Central memory CD8-positive, alpha-beta T cell (primary cell): ENCODE measurements around the gene TAP2.

Experiments
- ATAC-seq: fragments of 150-1000 bp; cut with Tn5 transposase; replicated peaks from 2 replicates; pipeline ENCODE4 v1.10.0; 2022; ENCODE audit warnings: mild to moderate bottlenecking, moderate FRiP score, moderate number of reproducible peaks; ENCODE audit not compliant: poor library complexity, severe bottlenecking; ENCODE audit errors: extremely low read depth
- DNase-seq, 2 donors: peaks; one replicate each; pipeline ENCODE4 v3.0.0; 2021; ENCODE audit warnings: low spot score in 2 of 2
- H3K27ac Mint-ChIP-seq: one replicate; pipeline ENCODE4 v1.8.0; 2022; ENCODE audit warnings: low read depth, mild to moderate bottlenecking, moderate library complexity, mixed read lengths
- H3K27me3 Mint-ChIP-seq: one replicate; pipeline ENCODE4 v1.8.0; 2022; ENCODE audit warnings: mixed read lengths
- H3K36me3 Mint-ChIP-seq: one replicate; pipeline ENCODE4 v1.8.0; 2022; ENCODE audit warnings: mild to moderate bottlenecking, moderate library complexity, mixed read lengths; ENCODE audit not compliant: insufficient read depth
- H3K4me1 Mint-ChIP-seq: one replicate; pipeline ENCODE4 v1.8.0; 2022; ENCODE audit warnings: mixed read lengths
- H3K4me3 Mint-ChIP-seq: one replicate; pipeline ENCODE4 v1.8.0; 2022; ENCODE audit warnings: mild to moderate bottlenecking, moderate library complexity, mixed read lengths
- H3K9me3 Mint-ChIP-seq: one replicate; pipeline ENCODE4 v1.8.0; 2022; ENCODE audit warnings: mixed read lengths

The TAP2 gene

GRCh38 chr6:32867022-32867477, 28.5 kb upstream of the TAP2 start:
- H3K4me1 Mint-ChIP-seq = peaks cover 12% of the 10 kb centered on the region
- peaks cover 4% of the 10 kb centered on the region for H3K36me3 Mint-ChIP-seq
- no peaks in the 10 kb centered on the region for H3K9me3 Mint-ChIP-seq
- no peak overlapping the region for H3K4me3 Mint-ChIP-seq
- H3K27ac Mint-ChIP-seq = no peak overlapping the region
- no peaks in the 10 kb centered on the region for H3K27me3 Mint-ChIP-seq
- no peak for DNase-seq
- peak; percentile 35 for ATAC-seq

GRCh38 chr6:32865724-32866443, 27.3 kb upstream of the TAP2 start:
- H3K4me1 Mint-ChIP-seq = peaks cover 17% of the 10 kb centered on the region
- H3K27me3 Mint-ChIP-seq = no peaks in the 10 kb centered on the region
- ATAC-seq (no peak), DNase-seq (no peak)
- H3K4me3 Mint-ChIP-seq = no peak overlapping the region
- peaks cover 14% of the 10 kb centered on the region for H3K36me3 Mint-ChIP-seq
- H3K27ac Mint-ChIP-seq = no peak overlapping the region
- no peaks in the 10 kb centered on the region for H3K9me3 Mint-ChIP-seq

- H3K27me3 Mint-ChIP-seq = no peaks in the 10 kb centered on the region
- H3K9me3 Mint-ChIP-seq = no peaks in the 10 kb centered on the region
- no peak for DNase-seq
- H3K4me3 Mint-ChIP-seq = no peak overlapping the region
- H3K27ac Mint-ChIP-seq = no peak overlapping the region
- H3K4me1 Mint-ChIP-seq = peaks cover 38% of the 10 kb centered on the region
- H3K36me3 Mint-ChIP-seq = peaks cover 40% of the 10 kb centered on the region
- no peak for ATAC-seq
These were observed 24.2 kb upstream of the TAP2 start for GRCh38 chr6:32862725-32863124.

- H3K4me3 Mint-ChIP-seq = no peak overlapping the region
- no peaks in the 10 kb centered on the region for H3K9me3 Mint-ChIP-seq
- peak overlapping the region; percentile 10 for H3K27ac Mint-ChIP-seq
- no peaks in the 10 kb centered on the region for H3K27me3 Mint-ChIP-seq
- H3K4me1 Mint-ChIP-seq = peaks cover 49% of the 10 kb centered on the region
- no peak for ATAC-seq
- H3K36me3 Mint-ChIP-seq = peaks cover 57% of the 10 kb centered on the region
- DNase-seq = no peak
These were observed 22.1 kb upstream of the TAP2 start for GRCh38 chr6:32860674-32861073.

GRCh38 chr6:32858194-32858593, 19.7 kb upstream of the TAP2 start:
- Mint-ChIP-seq H3K36me3 (peaks cover 73% of the 10 kb centered on the region), H3K9me3 (no peaks in the 10 kb centered on the region), H3K27me3 (no peaks in the 10 kb centered on the region), H3K4me1 (peaks cover 62% of the 10 kb centered on the region), H3K4me3 (peak overlapping the region; percentile 23), H3K27ac (peak overlapping the region; percentile 67)
- no peak for ATAC-seq
- DNase-seq = no peak

GRCh38 chr6:32857156-32857891, 18.8 kb upstream of the TAP2 start:
- H3K36me3 Mint-ChIP-seq = peaks cover 80% of the 10 kb centered on the region
- no peaks in the 10 kb centered on the region for H3K9me3 Mint-ChIP-seq
- H3K27ac Mint-ChIP-seq = peak overlapping the region; percentile 67
- DNase-seq = no peak
- ATAC-seq = no peak
- peaks cover 62% of the 10 kb centered on the region for H3K4me1 Mint-ChIP-seq
- no peaks in the 10 kb centered on the region for H3K27me3 Mint-ChIP-seq
- peak overlapping the region; percentile 23 for H3K4me3 Mint-ChIP-seq

- no peak for ATAC-seq
- no peaks in the 10 kb centered on the region for H3K27me3 Mint-ChIP-seq
- H3K36me3 Mint-ChIP-seq = peaks cover 83% of the 10 kb centered on the region
- H3K27ac Mint-ChIP-seq = peak overlapping the region; percentile 99
- peaks cover 73% of the 10 kb centered on the region for H3K4me1 Mint-ChIP-seq
- peak overlapping the region; percentile 97 for H3K4me3 Mint-ChIP-seq
- H3K9me3 Mint-ChIP-seq = no peaks in the 10 kb centered on the region
- no peak for DNase-seq
These were observed 17.1 kb upstream of the TAP2 start for GRCh38 chr6:32855467-32856174.

- Mint-ChIP-seq H3K27ac (peak overlapping the region; percentile 99), H3K27me3 (no peaks in the 10 kb centered on the region), H3K9me3 (no peaks in the 10 kb centered on the region), H3K4me3 (peak overlapping the region; percentile 97), H3K4me1 (peaks cover 76% of the 10 kb centered on the region), H3K36me3 (peaks cover 87% of the 10 kb centered on the region)
- DNase-seq = peak; percentile 37 to 38
- ATAC-seq = peak; percentile 49
These were observed 16.0 kb upstream of the TAP2 start for GRCh38 chr6:32854376-32855178.

- peaks cover 74% of the 10 kb centered on the region for H3K4me1 Mint-ChIP-seq
- peak; percentile 83 for ATAC-seq
- H3K9me3 Mint-ChIP-seq = no peaks in the 10 kb centered on the region
- peak within 1 kb of the TSS; percentile 97 for H3K4me3 Mint-ChIP-seq
- H3K27ac Mint-ChIP-seq = peak within 1 kb of the TSS; percentile 99
- H3K27me3 Mint-ChIP-seq = no peaks in the 10 kb centered on the region
- peak; percentile 88 to 92 for DNase-seq
- peaks cover 86% of the 10 kb centered on the region for H3K36me3 Mint-ChIP-seq
These were observed 15.2 kb upstream of the TAP2 start, which contains the start of the genes PSMB9 and TAP1 for GRCh38 chr6:32853541-32854375. Gene PSMB9 (plus strand): TSS chr6:32854192. CDS start chr6:32854230, 38 bp downstream. Gene TAP1 (minus strand): TSS chr6:32853704. CDS start chr6:32853636, 68 bp downstream.

- H3K27me3 Mint-ChIP-seq = no peaks in the 10 kb centered on the region
- peaks cover 74% of the 10 kb centered on the region for H3K4me1 Mint-ChIP-seq
- peak overlapping the region; percentile 97 for H3K4me3 Mint-ChIP-seq
- ATAC-seq = peak; percentile 35
- no peaks in the 10 kb centered on the region for H3K9me3 Mint-ChIP-seq
- peak overlapping the region; percentile 99 for H3K27ac Mint-ChIP-seq
- peaks cover 86% of the 10 kb centered on the region for H3K36me3 Mint-ChIP-seq
- DNase-seq = peak; percentile 49 to 63
These were observed 14.5 kb upstream of the TAP2 start for GRCh38 chr6:32852844-32853540.
